ENCODE measurements around the gene PHPT1.

GRCh38 chr9:136824496-136825225 lies 24.5 kb upstream of the PHPT1 start:
- no peak for TF ChIP-seq CTCF (IDR thresholded peaks at IDR 0.05; ENCODE audit: borderline replicate concordance, extremely low read depth, low read length, poor library complexity, severe bottlenecking)
- TF ChIP-seq EZH2 (IDR thresholded peaks at IDR 0.05; ENCODE audit: borderline replicate concordance, low read depth, low read length, severe bottlenecking) = no peak
